ENCODE results near the gene NHSL1. TPM values are rescaled to one million over a fixed set of nuclear protein-coding genes. Genes with fewer than 3 reads are reported as not detected.

NHSL1 gene
- total RNA-seq, 2 donors from 2014 or later: 0.14 to 0.73 TPM

GRCh38 chr6:138480279-138480949, 18.9 kb downstream of the NHSL1 start:
- Mint-ChIP-seq H3K4me3 (no peak overlapping the region), H3K36me3 (no peaks in the 10 kb centered on the region), H3K9me3 (no peaks in the 10 kb centered on the region), H3K4me1 (ENCODE audit: low read depth in 2 of 2) (no peaks in the 10 kb centered on the region), H3K27me3 (peaks cover 2 to 12% of the 10 kb centered on the region in 2 donors), H3K27ac (no peak overlapping the region)
- no peak for ATAC-seq
- DNase-seq (ENCODE audit: low spot score): no peak

DNA sequence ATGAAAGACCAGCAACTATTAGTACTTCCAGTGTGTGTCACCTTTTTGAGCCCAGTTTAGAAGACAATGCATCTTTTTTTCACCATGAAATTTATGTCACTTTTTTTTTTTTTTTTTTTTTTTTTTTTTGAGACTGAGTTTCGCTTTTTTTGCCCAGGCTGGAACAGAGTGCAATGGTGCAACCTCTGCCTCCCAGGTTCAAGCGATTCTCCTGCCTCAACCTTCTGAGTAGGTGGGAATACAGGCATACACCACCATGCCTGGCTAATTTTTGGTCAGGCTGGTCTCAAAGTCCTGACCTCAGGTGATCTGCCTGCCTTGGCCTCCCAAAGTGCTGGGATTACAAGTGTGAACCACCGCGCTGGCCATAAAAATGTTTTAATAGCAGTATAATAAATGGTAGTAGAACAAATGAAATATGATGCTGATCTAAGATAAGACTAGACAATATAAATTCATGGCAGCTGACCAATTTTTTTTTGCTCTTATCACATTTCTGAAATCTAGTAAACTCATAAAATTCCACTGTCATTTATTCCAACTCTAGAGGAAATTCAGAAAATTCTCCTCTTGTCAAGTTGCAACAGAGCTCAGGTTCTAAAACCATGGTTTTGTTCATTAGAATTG, 21.3 kb downstream of the NHSL1 start:
- Mint-ChIP-seq H3K27me3 (peaks cover 2 to 12% of the 10 kb centered on the region in 2 donors), H3K27ac (no peak overlapping the region), H3K4me3 (no peak overlapping the region), H3K9me3 (no peaks in the 10 kb centered on the region), H3K36me3 (no peaks in the 10 kb centered on the region), H3K4me1 (ENCODE audit: low read depth in 2 of 2) (no peaks in the 10 kb centered on the region)
- no peak for ATAC-seq
- no peak for DNase-seq (ENCODE audit: low spot score)

DNA sequence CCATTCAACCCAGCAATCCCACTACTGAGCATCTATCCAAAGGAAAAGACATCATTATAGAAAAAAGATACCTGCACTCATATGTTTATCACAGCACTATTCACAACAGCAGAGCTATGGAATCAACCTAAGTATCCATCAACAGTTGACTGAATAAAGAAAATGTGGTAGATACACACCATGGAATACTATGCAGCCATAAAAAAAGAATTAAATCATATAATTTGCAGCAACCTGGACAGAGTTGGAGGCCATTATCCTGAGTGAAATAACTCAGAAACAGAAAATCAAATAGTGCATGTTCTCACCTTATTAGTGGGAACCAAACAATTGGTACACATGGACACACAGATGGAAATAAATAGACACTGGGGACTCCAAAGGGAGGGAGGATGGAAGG, 23.2 kb downstream of the NHSL1 start:
- Mint-ChIP-seq H3K36me3 (no peaks in the 10 kb centered on the region), H3K27me3 (peaks cover 0 to 12% of the 10 kb centered on the region in 2 donors), H3K27ac (no peak overlapping the region), H3K9me3 (no peaks in the 10 kb centered on the region), H3K4me1 (ENCODE audit: low read depth in 2 of 2) (no peaks in the 10 kb centered on the region), H3K4me3 (no peak overlapping the region)
- ATAC-seq: no peak
- no peak for DNase-seq (ENCODE audit: low spot score)

DNA sequence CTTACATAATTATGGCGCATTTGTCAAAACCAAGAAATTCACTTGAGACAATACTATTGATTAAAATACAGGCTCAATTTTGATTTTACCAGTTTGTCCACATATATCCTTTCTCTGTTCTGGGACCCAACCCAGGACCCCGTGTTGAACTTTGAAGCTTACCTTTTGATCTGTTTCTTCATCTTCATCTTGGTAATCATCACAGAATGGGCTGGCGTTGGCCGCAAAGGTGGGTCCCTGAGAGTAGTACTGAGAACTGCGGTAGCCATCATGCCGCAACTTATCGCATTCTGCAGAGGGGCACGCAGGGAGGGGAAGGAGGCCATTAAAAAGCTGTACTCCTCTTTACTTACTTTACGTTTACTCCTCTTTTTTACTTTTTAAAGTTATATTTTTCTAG, 26.1 kb downstream of the NHSL1 start:
- H3K9me3 Mint-ChIP-seq: no peaks in the 10 kb centered on the region
- no peaks in the 10 kb centered on the region for H3K4me1 Mint-ChIP-seq (ENCODE audit: low read depth in 2 of 2)
- peaks cover 0 to 5% of the 10 kb centered on the region in 2 donors for H3K27me3 Mint-ChIP-seq
- ATAC-seq (no peak), DNase-seq (ENCODE audit: low spot score) (no peak)
- no peaks in the 10 kb centered on the region for H3K36me3 Mint-ChIP-seq
- H3K27ac Mint-ChIP-seq: no peak overlapping the region
- no peak overlapping the region for H3K4me3 Mint-ChIP-seq

- no peaks in the 10 kb centered on the region for H3K36me3 Mint-ChIP-seq
- H3K4me3 Mint-ChIP-seq: no peak overlapping the region
- H3K27me3 Mint-ChIP-seq: peaks cover 0 to 2% of the 10 kb centered on the region in 2 donors
- ATAC-seq (no peak), DNase-seq (ENCODE audit: low spot score) (no peak)
- H3K27ac Mint-ChIP-seq: no peak overlapping the region
- no peaks in the 10 kb centered on the region for H3K9me3 Mint-ChIP-seq
- H3K4me1 Mint-ChIP-seq (ENCODE audit: low read depth in 2 of 2): peaks cover 0 to 6% of the 10 kb centered on the region in 2 donors
Observed at GRCh38 chr6:138468320-138469015, 30.8 kb downstream of the NHSL1 start.

GRCh38 chr6:138467901-138468300, 31.4 kb downstream of the NHSL1 start:
- Mint-ChIP-seq H3K27ac (no peak overlapping the region), H3K36me3 (no peaks in the 10 kb centered on the region), H3K4me1 (ENCODE audit: low read depth in 2 of 2) (peaks cover 0 to 6% of the 10 kb centered on the region in 2 donors), H3K4me3 (no peak overlapping the region), H3K9me3 (no peaks in the 10 kb centered on the region), H3K27me3 (peaks cover 0 to 2% of the 10 kb centered on the region in 2 donors)
- DNase-seq (ENCODE audit: low spot score) (no peak), ATAC-seq (no peak)

- H3K36me3 Mint-ChIP-seq: no peaks in the 10 kb centered on the region
- ATAC-seq: peak in 1 of 2 donors; percentile 79
- H3K4me3 Mint-ChIP-seq: no peak overlapping the region
- H3K4me1 Mint-ChIP-seq (ENCODE audit: low read depth in 2 of 2): peaks cover 0 to 6% of the 10 kb centered on the region in 2 donors
- DNase-seq (ENCODE audit: low spot score): no peak
- H3K27me3 Mint-ChIP-seq: peaks cover 0 to 2% of the 10 kb centered on the region in 2 donors
- H3K9me3 Mint-ChIP-seq: no peaks in the 10 kb centered on the region
- H3K27ac Mint-ChIP-seq: no peak overlapping the region
Observed at GRCh38 chr6:138465007-138465645, 34.2 kb downstream of the NHSL1 start.

DNA sequence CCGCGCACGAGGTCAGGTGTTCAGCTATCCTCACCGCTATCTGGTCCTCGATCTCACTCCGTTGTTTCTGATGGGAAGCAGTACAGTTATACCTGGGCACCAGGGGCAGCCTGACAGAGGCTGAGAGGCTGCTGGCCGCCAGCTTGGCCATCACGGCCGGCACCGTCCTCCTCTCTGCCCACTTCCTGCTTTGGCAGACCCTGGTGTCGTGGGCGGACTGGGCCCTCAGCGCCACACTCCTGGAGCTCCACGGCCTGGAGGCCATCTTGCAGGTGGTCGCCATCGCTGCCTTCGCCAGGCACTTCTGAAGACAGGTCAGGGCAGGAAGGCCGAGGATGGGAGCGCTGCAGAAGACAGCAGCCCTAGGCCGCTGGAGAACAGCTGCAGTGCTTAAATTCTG, 35.2 kb downstream of the NHSL1 start:
- ATAC-seq (no peak), DNase-seq (ENCODE audit: low spot score) (no peak)
- Mint-ChIP-seq H3K4me1 (ENCODE audit: low read depth in 2 of 2) (peaks cover 0 to 6% of the 10 kb centered on the region in 2 donors), H3K27me3 (peaks cover 0 to 2% of the 10 kb centered on the region in 2 donors), H3K9me3 (no peaks in the 10 kb centered on the region), H3K36me3 (no peaks in the 10 kb centered on the region), H3K4me3 (no peak overlapping the region), H3K27ac (no peak overlapping the region)

- no peaks in the 10 kb centered on the region for H3K36me3 Mint-ChIP-seq
- DNase-seq (ENCODE audit: low spot score) (no peak), ATAC-seq (no peak)
- no peak overlapping the region for H3K4me3 Mint-ChIP-seq
- peaks cover 0 to 2% of the 10 kb centered on the region in 2 donors for H3K27me3 Mint-ChIP-seq
- peaks cover 0 to 6% of the 10 kb centered on the region in 2 donors for H3K4me1 Mint-ChIP-seq (ENCODE audit: low read depth in 2 of 2)
- H3K9me3 Mint-ChIP-seq: no peaks in the 10 kb centered on the region
- H3K27ac Mint-ChIP-seq: no peak overlapping the region
Observed at GRCh38 chr6:138461647-138462046, 37.6 kb downstream of the NHSL1 start.

GRCh38 chr6:138456401-138456790, 42.9 kb downstream of the NHSL1 start:
- ATAC-seq (no peak), DNase-seq (ENCODE audit: low spot score) (no peak)
- Mint-ChIP-seq H3K9me3 (no peaks in the 10 kb centered on the region), H3K27me3 (no peaks in the 10 kb centered on the region), H3K27ac (peak overlapping the region in 1 of 2 donors; percentile 60), H3K36me3 (no peaks in the 10 kb centered on the region), H3K4me1 (ENCODE audit: low read depth in 2 of 2) (peaks cover 9% of the 10 kb centered on the region in 2 donors), H3K4me3 (peak overlapping the region; percentile 59)

- Mint-ChIP-seq H3K27ac (peak overlapping the region in 1 of 2 donors; percentile 60), H3K36me3 (no peaks in the 10 kb centered on the region), H3K4me1 (ENCODE audit: low read depth in 2 of 2) (peaks cover 9% of the 10 kb centered on the region in 2 donors), H3K9me3 (no peaks in the 10 kb centered on the region), H3K27me3 (no peaks in the 10 kb centered on the region), H3K4me3 (peak overlapping the region; percentile 59)
- DNase-seq (ENCODE audit: low spot score) (no peak), ATAC-seq (peak in 1 of 2 donors; percentile 56)
Observed at GRCh38 chr6:138455746-138456400, 43.4 kb downstream of the NHSL1 start.

DNA sequence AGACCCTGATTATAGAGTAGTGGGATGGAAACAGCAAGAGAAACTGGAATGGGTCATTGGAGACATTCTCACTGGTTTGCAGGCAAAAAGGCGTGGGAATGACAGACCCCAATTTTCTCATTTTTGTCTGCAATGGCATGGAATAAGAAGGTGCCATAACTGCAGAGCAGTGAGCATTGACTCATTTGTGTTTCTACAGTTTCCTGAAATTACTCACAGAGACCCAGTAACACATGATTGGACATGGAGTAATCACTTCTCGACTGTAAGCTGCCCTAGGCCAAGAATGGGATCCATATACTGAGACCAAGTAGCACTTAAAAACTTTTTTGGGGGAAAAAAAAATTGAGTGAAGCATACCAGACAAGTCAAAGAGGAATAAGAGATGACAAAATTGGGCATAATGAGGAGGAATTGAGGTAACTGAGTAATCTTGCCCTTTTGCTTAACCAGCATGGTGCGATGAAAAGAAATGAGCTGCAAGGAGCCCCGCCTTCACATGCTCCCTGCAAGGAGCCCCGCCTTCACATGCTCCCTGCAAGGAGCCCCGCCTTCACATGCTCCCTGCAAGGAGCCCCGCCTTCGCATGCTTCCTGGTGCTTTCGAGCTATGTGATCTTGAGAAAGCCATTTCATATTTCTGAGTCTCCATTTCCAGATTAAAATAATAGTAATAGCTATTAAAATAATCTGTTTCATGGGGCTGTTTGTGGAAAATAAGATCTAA, 44.1 kb downstream of the NHSL1 start:
- H3K27ac Mint-ChIP-seq: peak overlapping the region in 1 of 2 donors; percentile 60
- H3K36me3 Mint-ChIP-seq: no peaks in the 10 kb centered on the region
- no peaks in the 10 kb centered on the region for H3K9me3 Mint-ChIP-seq
- H3K4me1 Mint-ChIP-seq (ENCODE audit: low read depth in 2 of 2): peaks cover 9 to 13% of the 10 kb centered on the region in 2 donors
- ATAC-seq (peak; percentile 73 to 78), DNase-seq (ENCODE audit: low spot score) (no peak)
- H3K4me3 Mint-ChIP-seq: peak overlapping the region; percentile 59
- H3K27me3 Mint-ChIP-seq: no peaks in the 10 kb centered on the region

DNA sequence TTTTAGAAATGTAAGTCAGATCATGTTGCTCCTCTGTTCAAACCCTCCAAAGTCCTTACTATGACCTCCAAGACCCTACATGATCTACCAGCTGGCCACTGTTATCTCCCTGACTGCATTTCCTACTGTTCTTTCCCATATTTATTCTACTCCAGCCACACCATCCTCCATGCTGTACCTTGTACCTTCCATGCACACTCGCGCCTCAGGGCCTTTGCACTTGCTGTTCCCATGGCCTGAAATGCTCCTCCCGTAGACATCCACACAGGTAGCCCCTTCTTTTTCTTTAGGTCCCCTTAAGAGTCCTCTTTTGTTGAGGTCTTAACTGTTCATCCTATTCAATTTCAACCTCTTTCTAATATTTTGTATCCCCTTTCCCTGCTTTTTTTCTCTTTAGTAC, 48.3 kb downstream of the NHSL1 start:
- no peak for ATAC-seq
- Mint-ChIP-seq H3K36me3 (no peaks in the 10 kb centered on the region), H3K9me3 (no peaks in the 10 kb centered on the region), H3K4me1 (ENCODE audit: low read depth in 2 of 2) (peaks cover 9 to 13% of the 10 kb centered on the region in 2 donors), H3K27ac (no peak overlapping the region), H3K4me3 (no peak overlapping the region), H3K27me3 (no peaks in the 10 kb centered on the region)
- DNase-seq (ENCODE audit: low spot score): no peak
